NCI-H345 (cell line): ENCODE data around the gene SLC25A21.
"Not testable (repeated sequence)": the region's sequence is repeated elsewhere in the genome, so short reads cannot be mapped to it uniquely, and the experiment has no call there.

ENCODE experiments used
- DNase-seq: peaks from one replicate; lab custom pipeline; 2025; lab: John Stamatoyannopoulos, UW

SLC25A21 gene

DNA sequence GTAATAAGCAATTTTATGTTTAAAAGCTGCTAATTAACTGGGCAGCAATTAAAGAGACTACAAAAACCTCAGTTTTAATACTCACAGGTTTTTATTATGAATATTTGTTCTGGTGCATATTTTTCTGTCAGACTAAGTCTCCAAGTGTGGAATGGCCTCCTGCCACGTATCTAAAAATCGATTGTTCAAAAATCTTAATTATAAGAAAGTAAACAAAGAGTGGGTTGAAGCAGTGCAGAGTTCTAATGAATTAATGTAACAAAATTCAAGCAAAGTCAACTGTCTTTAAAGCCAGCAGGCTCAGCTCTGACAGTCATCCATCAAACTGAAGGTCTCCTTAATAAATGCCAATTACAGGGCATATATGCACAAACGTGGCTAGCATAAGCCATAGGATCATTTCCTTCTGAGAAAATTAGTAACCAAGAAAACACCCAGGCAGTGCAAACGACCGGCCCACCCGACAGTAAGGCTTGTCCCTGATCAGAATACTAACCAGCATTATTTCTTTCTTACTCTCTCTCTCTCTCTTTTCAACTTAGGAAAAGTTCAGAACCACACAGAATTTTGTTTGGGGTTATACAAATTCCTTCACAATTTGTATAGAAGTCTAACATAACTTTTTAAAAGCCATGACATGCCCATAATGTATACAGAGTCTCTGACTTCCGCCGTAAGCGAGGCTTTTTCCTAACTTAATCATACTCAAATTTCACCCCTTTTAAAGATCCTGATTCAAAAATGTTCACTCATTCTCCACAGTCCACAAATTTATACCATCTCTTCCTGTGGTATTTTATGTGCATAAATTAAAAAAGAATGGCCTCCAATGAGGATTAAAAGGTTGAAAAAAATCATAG, 83.8 kb downstream of the SLC25A21 start:
- DNase-seq: no peak

DNA sequence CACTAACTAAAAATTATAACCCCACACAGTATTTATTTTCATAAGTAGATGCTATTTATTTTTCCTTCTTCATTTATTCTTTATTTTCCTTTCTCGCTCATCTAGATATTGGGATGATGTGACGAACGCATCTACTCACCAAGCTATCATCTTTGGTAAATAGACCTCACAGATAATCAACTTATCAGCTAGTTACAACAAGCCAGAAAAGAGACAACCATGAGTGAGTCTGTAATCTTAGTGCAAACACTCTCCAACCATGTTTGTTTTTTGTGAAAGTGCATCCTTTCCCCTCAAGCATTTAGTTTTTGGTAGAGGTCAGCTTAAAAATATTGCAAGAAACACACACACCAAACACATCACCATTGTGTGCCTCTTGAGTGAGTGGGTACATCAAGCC, 84.9 kb downstream of the SLC25A21 start:
- DNase-seq: no peak

DNA sequence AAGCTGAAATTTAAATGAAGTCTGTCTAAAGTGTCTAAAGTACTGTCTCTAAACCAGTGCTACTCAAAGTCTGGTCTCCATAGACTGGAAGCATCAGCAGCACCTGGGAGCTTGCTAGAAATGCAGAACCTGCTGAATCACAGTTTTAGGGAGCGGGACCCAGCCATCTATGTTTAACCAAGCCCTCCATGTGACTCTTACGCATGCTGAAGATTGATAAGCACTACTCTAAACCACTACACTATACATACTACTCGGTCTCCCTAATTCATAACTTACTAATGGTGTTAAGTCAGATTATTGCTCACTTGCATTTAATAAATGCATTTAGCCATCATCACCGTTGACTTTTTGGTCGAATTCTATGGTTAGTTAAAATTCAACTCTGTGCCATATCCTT, 88.8 kb downstream of the SLC25A21 start:
- DNase-seq: no peak

DNA sequence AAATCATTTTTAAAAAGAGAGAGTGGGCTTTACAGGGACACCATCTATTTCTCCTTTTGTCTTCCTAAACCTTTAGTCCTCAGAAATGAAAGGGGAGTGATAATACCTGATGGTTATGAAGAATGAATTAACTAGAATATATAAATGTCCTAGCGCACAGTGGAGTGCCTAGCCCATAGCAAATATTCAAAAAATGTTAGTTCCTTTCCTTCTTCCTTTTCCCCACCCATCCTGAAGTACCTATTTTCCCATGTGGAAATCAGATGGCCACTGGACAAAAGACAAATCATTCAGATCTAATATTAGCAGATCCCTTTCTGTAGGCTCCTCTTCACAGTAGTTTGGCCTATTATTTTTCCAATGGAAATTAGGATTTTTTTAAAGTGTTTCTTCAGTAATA, 90.0 kb downstream of the SLC25A21 start:
- DNase-seq: no peak

DNA sequence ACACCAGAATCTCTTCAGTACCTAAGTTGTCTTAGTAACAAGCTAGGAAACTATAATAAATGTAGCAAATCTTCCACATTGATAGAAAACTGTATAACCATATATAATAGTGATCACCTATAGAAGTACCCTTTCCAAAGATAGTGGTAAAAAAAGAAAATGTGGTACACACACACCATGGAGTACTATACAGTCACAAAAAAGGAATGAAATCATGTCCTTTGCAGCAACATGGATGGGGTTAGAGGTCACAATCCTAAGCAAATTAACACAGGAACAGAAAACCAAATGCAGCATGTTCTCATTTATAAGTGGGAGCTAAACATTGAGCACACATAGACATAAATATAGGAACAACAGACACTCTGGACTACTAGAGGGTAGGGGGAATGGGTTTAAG, 90.5 kb downstream of the SLC25A21 start:
- DNase-seq: no peak

DNA sequence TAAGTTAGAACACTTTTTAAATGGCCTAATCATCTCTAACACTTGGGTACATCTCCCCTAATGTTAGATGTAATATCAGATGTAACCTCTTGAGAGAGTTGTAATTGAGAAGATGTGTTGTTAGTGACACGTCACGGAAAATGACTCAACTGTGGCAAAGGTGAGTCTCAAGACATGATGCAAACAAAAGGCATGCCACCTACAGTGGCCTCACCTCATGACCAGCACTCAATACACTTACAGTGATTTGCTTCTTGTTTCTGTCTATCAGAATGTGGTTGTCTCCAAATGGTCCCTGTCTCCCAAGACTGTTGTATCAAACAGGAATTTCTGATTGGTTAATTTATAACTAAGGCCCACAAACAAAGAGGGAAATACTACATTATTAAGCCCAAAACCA, 91.2 kb downstream of the SLC25A21 start:
- DNase-seq: no peak

DNA sequence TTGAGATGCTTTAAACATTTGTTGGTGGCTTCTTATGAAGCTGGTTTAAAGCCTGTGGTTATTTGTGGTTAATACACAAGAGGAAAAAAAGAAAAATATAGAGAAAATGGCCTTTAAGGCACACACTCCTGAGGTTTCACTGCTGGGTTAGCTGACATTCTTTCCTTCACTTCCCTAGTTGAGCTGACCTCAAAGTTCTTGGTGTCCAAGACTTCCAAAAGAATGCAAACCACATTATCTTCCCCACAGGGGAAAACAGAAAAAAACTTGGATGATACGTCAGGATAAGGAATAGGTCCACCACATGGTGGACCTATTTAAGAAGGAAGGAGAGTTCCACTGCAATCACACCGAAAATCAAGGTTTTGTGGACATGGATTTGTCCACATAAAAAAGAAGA, 94.3 kb downstream of the SLC25A21 start:
- no peak for DNase-seq

DNA sequence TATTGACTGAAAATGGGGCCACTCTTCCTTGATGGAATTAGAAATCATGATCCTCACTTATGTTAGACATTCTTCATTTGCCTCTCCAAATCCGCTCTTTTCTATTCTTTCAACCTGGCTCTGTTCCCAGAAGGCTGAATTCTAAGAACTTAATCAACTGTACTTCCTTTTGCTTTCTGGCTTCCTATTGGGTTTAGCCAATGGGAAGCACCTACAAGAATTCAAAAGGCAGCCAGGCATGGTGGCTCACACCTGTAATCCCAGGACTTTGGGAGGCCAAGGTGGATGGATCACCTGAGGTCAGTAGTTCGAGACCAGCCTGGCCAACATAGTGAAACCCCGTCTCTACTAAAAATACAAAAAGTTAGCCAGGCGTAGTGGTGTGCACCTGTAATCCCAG, 98.1 kb downstream of the SLC25A21 start:
- not testable (repeated sequence) for DNase-seq

DNA sequence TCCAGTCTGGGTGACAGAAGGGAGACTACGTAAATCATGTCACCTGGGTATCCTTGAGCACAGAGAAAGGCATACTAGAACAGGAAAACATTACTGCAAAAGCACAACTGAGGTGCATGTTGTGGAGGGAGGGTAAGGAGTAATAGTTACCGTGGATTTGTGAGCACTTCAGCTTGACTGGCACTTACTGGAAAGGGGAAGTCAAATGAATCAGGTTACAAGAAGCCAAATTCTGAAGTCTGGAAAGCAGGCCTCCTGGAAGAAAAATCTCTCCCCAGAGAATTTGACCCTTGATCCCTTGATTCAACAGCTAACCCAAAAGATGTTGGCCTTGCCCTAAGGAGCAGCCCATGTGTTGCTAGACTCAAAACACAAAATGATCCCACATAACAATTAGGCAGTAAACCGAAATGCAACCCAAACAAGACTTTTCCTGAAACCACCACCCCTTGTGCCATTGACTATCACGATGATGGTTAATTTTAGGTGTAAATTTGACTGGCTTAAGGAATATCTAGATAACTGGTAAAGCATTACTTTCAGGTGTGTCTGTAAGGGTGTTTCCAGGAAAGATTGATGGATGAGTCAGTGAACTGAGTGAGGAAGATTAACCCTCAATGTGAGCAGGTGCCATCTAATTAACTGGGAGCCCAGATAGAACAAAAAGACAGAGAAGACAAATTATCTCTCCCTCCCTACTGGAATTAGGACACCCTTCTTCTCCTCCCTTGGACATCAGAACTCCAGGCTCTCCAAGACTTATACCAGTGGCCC, 108.8 kb downstream of the SLC25A21 start:
- no peak for DNase-seq

DNA sequence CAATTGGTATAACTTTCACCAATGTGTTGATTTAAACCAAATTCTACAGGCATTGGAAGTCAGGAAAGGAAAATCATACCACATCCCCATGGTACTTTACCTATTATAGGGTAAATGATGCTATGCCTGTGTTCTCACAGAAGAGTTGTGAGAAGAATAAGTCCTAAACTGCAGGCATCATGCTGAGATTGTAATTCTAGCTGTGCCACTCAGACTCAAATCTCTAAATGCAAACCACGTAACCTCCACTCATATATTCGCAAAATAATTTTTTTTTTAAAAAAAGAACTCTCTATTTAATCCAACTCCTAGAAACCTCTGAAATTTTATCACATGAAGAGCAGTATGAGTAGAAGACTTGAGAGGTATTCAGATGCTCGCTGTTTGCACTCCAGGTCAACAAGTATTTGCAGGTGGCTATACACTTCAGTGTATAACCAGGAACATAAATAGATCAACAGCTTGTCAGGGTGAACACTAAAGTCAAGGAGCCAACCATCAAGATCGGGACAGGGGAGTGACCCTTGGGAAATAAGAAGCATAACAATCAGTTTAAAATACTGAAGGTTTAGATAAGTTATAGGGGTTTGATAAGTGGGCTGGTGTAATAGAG, 110.1 kb downstream of the SLC25A21 start:
- DNase-seq: no peak

DNA sequence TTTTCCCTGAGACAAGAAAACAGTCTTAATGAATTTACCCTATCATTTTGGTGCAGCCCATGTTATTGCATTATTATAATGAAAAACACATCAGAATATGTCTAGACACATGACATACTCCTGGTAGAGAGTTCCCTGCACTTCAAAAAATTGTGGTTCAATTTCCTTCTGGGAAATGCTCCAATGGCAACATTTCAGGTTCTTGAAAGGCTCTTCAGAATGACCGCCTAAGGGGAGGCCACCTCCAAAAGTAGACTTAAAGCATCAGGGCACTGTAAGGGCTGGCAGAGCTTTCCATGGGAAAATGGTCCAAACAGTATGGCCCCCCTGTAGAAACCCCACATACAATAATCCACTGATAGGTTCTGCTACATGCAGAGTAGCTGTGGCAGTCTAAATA, 110.7 kb downstream of the SLC25A21 start:
- DNase-seq: no peak

DNA sequence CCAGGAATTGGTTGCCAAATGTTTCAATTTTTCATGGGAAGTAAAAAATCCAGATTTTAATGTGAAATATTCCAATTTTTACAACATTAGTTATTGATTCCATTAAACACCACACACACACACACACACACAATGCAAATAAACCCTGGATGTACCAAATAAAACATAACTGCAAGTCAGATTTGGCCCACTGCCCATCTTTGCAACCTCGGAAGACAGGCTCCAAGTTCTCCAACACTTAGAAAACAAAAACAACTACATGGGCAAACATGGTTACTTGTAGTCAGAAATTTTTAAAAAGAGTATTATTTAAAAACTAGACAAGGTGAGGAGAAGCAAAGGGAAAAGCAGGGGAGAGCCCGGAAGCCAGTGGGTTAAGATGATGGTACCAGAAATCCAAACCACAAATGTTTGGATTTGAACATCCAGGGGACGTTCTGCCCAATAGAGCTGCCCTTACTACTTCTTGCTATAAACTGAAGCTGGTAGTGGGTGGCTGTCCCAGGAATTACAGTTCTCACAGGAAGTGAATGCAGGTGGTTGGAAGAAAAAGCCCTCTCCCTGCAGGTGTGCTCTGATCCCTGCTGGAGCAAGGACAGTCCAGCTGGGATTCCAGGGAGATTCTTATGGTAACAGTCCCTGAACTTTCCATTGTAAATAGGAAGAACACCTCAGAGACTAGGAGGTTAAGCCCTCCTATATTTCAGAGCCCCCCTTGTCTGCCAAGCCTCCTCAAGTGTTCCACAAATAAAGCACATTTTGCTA, 111.7 kb downstream of the SLC25A21 start:
- DNase-seq: peak; percentile 5

DNA sequence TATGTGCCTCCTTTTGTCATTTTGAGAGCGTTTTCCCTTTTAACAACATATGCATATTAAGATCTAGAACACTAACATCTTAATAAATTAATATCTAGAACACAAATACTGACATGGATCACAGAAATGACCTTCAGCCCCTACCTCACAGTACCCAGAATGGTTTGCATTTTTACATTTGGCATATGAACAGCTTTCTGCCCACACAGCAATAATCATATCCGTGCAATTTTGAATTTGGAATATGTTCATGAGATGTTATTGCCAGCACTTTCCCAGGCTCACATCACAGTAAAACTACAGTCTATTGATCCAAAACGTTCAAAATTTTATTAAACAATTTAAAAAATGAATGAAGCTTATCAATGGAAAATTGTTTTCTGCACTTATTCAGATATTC, 114.6 kb downstream of the SLC25A21 start:
- DNase-seq: no peak

DNA sequence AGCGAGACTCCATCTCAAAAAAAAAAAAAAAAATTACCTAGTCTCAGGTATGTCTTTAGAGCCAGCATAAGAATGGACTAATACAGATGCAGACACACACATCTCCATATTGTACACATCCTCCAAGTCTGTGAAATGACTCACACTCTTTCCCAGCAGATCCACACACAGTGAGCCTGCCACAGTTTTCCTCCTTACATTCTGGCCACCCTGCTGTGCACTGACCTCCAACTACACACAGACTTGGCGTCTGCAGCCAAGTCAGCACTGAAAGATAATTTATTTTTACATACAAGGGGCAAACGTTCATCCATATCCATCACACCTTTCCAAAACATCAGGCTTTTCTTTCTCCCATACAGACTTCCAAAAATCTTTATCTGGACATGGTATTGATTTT, 115.9 kb downstream of the SLC25A21 start:
- no peak for DNase-seq

DNA sequence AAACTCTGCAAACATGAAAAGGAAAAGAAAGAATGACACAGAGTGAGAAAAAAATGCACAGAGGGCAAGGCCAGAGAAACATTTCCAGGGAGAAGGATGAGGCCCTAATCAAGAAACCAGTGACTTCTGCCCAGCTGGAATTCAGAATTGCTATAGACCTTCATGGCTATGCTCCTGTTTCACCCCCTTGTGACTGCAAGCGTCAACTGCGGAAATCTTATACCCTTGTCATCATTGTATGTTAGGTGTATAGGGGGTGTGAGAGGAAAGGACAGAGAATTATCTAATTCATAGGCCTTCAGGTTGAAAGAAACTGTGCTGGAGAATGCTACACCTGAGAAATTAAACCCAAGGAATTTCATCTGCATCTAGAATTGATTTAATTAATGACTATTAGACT, 117.5 kb downstream of the SLC25A21 start:
- DNase-seq: no peak

DNA sequence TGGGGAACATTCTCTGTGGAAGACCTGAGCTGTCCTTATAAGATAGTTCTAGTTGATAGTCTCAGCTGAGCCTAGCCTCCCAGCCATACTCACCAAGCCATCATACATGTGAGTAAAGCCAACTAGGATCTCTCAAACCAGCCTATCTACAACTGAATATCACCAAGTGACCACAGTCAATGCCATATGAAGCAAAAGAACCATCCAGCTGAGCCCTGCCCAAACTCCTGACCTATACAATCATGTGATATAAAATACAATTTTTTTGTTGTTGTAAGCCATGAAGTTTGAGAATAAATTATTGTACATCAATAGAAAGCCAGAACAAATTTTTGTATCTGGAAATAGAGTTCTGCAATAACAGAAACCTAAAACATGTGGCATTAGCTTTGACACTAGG, 118.3 kb downstream of the SLC25A21 start:
- no peak for DNase-seq

DNA sequence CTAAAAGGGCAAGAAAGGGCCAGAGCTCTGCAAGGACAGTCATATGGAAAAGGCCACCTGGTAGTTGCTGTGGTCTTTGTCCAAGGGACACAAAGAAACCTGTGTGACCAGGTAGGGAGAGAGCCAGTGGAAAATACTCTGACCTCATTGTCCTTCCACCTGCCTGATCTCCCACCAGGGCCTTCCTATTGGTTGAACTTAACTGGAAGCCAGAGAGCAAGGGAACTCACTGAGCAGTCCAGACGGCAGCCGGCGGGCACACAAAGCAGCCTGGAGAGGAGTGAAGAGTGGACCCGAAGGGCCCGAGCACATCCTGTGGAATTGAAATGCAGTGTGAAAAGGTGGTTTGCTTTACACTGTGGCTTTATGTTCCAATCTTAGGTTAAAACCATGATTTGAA, 120.7 kb downstream of the SLC25A21 start:
- no peak for DNase-seq

DNA sequence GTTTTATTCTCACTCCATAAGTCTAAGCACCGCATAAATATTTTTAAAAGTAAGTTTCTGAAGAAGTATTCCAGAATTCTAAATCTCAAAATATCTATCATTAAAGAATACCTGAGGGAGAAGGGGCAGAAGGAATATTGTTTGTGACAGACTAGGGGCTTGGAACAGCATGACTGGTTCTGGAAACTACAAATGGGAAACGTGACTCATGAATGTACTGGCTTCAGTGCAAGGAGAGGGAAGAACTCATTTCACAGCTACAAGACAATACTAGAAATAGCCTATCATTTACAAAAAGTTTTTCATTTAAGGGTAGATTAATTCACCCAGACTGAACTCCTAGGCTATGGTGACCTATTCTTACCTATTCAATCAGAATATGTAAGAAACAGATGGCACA, 121.3 kb downstream of the SLC25A21 start:
- DNase-seq: no peak

DNA sequence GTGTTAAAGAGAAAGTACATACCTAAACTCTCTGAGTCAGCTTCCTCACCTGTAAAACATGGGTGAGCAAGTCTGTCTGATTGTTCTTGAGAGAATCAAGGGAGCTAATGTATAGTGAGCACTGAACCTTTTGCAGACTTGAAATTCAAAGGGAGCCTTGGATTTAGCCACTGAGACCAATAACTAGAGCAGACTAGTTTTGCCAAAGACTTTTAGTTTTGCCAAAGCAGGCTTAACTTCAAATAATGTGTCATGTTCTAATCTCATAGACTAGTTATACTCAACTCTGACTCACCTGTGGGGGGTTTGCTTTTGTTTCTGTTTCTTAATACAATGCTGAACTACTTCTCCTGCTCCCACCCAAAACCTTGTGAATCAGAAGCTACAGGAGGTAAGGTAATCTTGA, 123.7 kb downstream of the SLC25A21 start:
- DNase-seq: no peak

DNA sequence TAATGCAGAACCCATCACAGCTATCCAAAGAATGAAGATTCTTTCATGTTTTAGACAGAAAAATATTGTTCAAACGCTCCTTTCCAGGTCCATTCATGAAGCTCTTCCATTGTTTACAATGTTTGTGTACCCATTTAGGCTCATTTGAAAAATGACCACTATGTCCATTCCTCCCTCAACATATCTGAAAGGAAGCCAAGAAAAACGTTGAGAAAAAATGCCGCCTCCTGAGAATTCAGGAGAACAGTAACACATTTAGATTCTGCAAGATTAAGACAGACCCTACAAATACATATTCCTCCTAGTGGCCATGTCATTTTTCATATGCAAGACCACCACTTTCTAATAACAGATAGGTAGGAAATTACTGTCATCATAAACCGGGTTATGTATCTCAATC, 124.4 kb downstream of the SLC25A21 start:
- no peak for DNase-seq

DNA sequence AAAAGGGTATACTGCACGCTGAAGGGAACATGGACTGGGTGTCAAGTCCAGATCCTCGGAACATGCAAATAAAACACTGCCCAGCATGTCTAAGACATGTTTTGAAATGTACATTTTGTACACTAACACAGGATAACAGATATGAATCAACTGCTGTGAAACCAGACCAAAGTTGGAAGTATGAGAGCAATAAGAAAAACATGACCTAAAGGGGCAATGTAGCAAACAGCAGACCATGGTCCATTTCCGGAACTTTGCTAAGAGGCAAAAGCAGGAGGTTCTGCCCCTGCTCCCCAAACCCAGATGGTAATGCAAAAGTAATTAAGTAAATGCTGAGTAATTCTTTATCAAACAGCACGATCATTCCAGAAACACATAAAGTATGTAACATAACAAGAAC, 125.2 kb downstream of the SLC25A21 start:
- DNase-seq: no peak

DNA sequence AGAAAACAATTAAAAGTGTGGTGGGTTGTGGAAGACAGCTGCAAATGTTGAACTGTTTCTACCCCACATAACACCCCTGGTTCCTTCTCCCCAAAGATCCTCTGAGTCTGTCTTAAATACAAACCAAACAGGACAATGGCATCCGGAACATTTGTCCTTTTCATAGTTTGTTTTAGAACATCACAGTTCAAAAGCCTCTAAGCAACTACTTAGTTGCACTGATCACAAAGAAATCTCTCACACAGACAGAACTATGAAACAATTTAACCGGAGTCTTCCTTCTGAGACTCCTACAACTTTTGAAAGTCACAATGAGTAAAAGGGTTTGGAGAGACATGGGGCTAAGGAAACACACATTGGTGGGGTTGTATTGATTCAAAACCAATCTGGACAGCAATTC, 125.6 kb downstream of the SLC25A21 start:
- DNase-seq: no peak
